GM19395 (cell line): ENCODE results near the gene TRA2A.
"Not testable (repeated sequence)": the region's sequence is repeated elsewhere in the genome, so short reads cannot be mapped to it uniquely, and the experiment has no call there.

Experiments
- ATAC-seq: cut with Tn5 transposase; IDR thresholded peaks from one replicate; pipeline ENCODE4 v1.9.1; 2021; ENCODE audit warnings: mild to moderate bottlenecking, moderate library complexity; ENCODE audit not compliant: unreplicated experiment

TRA2A gene

GRCh38 chr7:23531794-23532489, at the start of gene TRA2A:
Gene TRA2A (minus strand): TSS chr7:23531981. CDS start chr7:23531824, 157 bp downstream.
- peak; percentile 90 for ATAC-seq

GRCh38 chr7:23570592-23571200, 38.9 kb upstream of the TRA2A start:
- peak; percentile 94 for ATAC-seq

- no peak for ATAC-seq
Measured at GRCh38 chr7:23558303-23558702, 26.5 kb upstream of the TRA2A start.

GRCh38 chr7:23547662-23548061, 15.9 kb upstream of the TRA2A start:
- ATAC-seq = no peak

- ATAC-seq = peak; percentile 77
Measured at GRCh38 chr7:23546897-23547572, 15.3 kb upstream of the TRA2A start.

- ATAC-seq = peak; percentile 8
Measured at GRCh38 chr7:23545493-23545892, 13.7 kb upstream of the TRA2A start.

- ATAC-seq = peak; percentile 78
Measured at GRCh38 chr7:23544913-23545354, 13.2 kb upstream of the TRA2A start.

- ATAC-seq = no peak
Measured at GRCh38 chr7:23542752-23543151, 11.0 kb upstream of the TRA2A start.

- peak; percentile 68 for ATAC-seq
Measured at GRCh38 chr7:23539494-23539907, 7.7 kb upstream of the TRA2A start.

GRCh38 chr7:23538301-23538700, 6.5 kb upstream of the TRA2A start:
- ATAC-seq = no peak

- no peak for ATAC-seq
Measured at GRCh38 chr7:23533238-23533604, 1.4 kb upstream of the TRA2A start.

GRCh38 chr7:23532490-23533237, 883 bp upstream of the TRA2A start:
- no peak for ATAC-seq

GRCh38 chr7:23531050-23531793, 559 bp downstream of the TRA2A start:
- ATAC-seq = peak; percentile 33

- ATAC-seq = peak; percentile 29
Measured at GRCh38 chr7:23530405-23530804, 1.4 kb downstream of the TRA2A start.

- ATAC-seq = no peak
Measured at GRCh38 chr7:23529262-23529859, 2.4 kb downstream of the TRA2A start.

GRCh38 chr7:23525611-23526010, 6.2 kb downstream of the TRA2A start:
- not testable (repeated sequence) for ATAC-seq

GRCh38 chr7:23524473-23524872, 7.3 kb downstream of the TRA2A start:
- no peak for ATAC-seq

- no peak for ATAC-seq
Measured at GRCh38 chr7:23523486-23524075, 8.2 kb downstream of the TRA2A start.

GRCh38 chr7:23520582-23520981, 11.2 kb downstream of the TRA2A start:
- ATAC-seq = no peak

- no peak for ATAC-seq
Measured at GRCh38 chr7:23514755-23515154, 17.0 kb downstream of the TRA2A start.
